Measurements from ENCODE around the gene THSD7A. TPM values are rescaled to one million over a fixed set of nuclear protein-coding genes. Genes with fewer than 3 reads are reported as not detected.

Gene THSD7A
- total and polyA plus RNA-seq, 5 experiments from 2014 or later = not detected

- Mint-ChIP-seq H3K27me3 (no peaks in the 10 kb centered on the region), H3K4me1 (no peaks in the 10 kb centered on the region), H3K27ac (no peak overlapping the region), H3K36me3 (no peaks in the 10 kb centered on the region), H3K4me3 (no peak overlapping the region), H3K9me3 (peaks cover 0 to 5% (median 0%) of the 10 kb centered on the region in 9 donors)
- POLR2A ChIA-PET = no interaction called here
- DNase-seq (no peak), ATAC-seq (no peak)
These were observed 206.3 kb downstream of the THSD7A start for GRCh38 chr7:11625669-11626068.

- DNase-seq (no peak), ATAC-seq (no peak)
- no peak overlapping the region for H3K27ac Mint-ChIP-seq
- no peaks in the 10 kb centered on the region for H3K36me3 Mint-ChIP-seq
- H3K4me3 Mint-ChIP-seq = no peak overlapping the region
- POLR2A ChIA-PET = no interaction called here
- no peaks in the 10 kb centered on the region for H3K4me1 Mint-ChIP-seq
- peaks cover 0 to 5% (median 0%) of the 10 kb centered on the region in 9 donors for H3K9me3 Mint-ChIP-seq
- no peaks in the 10 kb centered on the region for H3K27me3 Mint-ChIP-seq
These were observed 208.8 kb downstream of the THSD7A start for GRCh38 chr7:11623093-11623678.

GRCh38 chr7:11620406-11621253 lies 211.4 kb downstream of the THSD7A start:
- Mint-ChIP-seq H3K4me1 (no peaks in the 10 kb centered on the region), H3K27ac (no peak overlapping the region), H3K9me3 (peaks cover 0 to 5% (median 0%) of the 10 kb centered on the region in 9 donors), H3K4me3 (no peak overlapping the region), H3K27me3 (no peaks in the 10 kb centered on the region), H3K36me3 (no peaks in the 10 kb centered on the region)
- no peak for ATAC-seq
- no peak for DNase-seq
- POLR2A ChIA-PET = no interaction called here

GRCh38 chr7:11616466-11616865 lies 215.5 kb downstream of the THSD7A start:
- POLR2A ChIA-PET = no interaction called here

GRCh38 chr7:11615174-11615573 lies 216.8 kb downstream of the THSD7A start:
- H3K4me1 Mint-ChIP-seq = no peaks in the 10 kb centered on the region
- no peaks in the 10 kb centered on the region for H3K27me3 Mint-ChIP-seq
- H3K27ac Mint-ChIP-seq = no peak overlapping the region
- DNase-seq (no peak), ATAC-seq (no peak)
- peaks cover 0 to 4% (median 0%) of the 10 kb centered on the region in 9 donors for H3K9me3 Mint-ChIP-seq
- POLR2A ChIA-PET = no interaction called here
- H3K36me3 Mint-ChIP-seq = no peaks in the 10 kb centered on the region
- no peak overlapping the region for H3K4me3 Mint-ChIP-seq

More at GRCh38 chr7:11616466-11616865, 215.5 kb downstream of the THSD7A start:
- Mint-ChIP-seq H3K9me3 (peaks cover 0 to 4% (median 0%) of the 10 kb centered on the region in 9 donors), H3K4me3 (no peak overlapping the region), H3K36me3 (no peaks in the 10 kb centered on the region), H3K4me1 (no peaks in the 10 kb centered on the region), H3K27ac (no peak overlapping the region), H3K27me3 (no peaks in the 10 kb centered on the region)
- ATAC-seq (no peak), DNase-seq (no peak)

- Mint-ChIP-seq H3K9me3 (peaks cover 0 to 10% (median 0%) of the 10 kb centered on the region in 9 donors), H3K36me3 (no peaks in the 10 kb centered on the region), H3K27ac (no peak overlapping the region), H3K27me3 (peaks cover 0 to 3% (median 0%) of the 10 kb centered on the region in 5 donors), H3K4me3 (no peak overlapping the region), H3K4me1 (no peaks in the 10 kb centered on the region)
- POLR2A ChIA-PET = no interaction called here
- no peak for DNase-seq
- no peak for ATAC-seq
These were observed 218.6 kb downstream of the THSD7A start for GRCh38 chr7:11613292-11613930.

GRCh38 chr7:11612737-11613136 lies 219.3 kb downstream of the THSD7A start:
- no peak for DNase-seq
- no peaks in the 10 kb centered on the region for H3K36me3 Mint-ChIP-seq
- H3K4me3 Mint-ChIP-seq = no peak overlapping the region
- peaks cover 0 to 3% (median 0%) of the 10 kb centered on the region in 5 donors for H3K27me3 Mint-ChIP-seq
- no peak overlapping the region for H3K27ac Mint-ChIP-seq
- POLR2A ChIA-PET = no interaction called here
- no peaks in the 10 kb centered on the region for H3K4me1 Mint-ChIP-seq
- no peak for ATAC-seq
- peaks cover 0 to 10% (median 0%) of the 10 kb centered on the region in 9 donors for H3K9me3 Mint-ChIP-seq

DNA sequence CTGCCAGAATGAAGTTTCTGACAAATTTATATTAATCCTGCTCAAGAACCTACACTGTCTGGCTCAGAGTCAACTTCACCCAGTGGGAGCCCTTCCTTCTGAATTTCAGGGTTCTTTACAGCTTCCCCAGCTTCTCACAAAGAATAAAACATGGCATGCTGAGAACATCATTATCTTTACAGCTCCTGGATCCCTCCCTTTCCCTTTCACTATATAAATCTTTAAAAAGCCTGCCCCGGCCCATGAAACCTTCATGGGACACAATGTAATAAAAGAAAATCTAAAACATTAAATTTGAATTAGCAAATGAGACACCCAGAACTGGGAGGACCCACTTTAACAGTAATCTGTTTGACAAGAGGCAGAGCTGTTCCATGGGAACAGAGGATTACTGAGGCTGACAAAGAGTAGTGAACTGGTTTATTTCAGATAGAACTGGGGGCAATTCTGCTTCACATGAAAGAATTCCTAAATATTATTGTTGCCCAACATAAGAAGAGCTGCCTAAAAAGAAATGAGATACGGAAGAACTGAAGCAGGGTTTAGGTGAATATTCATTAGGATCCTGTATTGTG lies 222.8 kb downstream of the THSD7A start:
- no peak for DNase-seq
- Mint-ChIP-seq H3K36me3 (no peaks in the 10 kb centered on the region), H3K9me3 (peaks cover 0 to 10% (median 0%) of the 10 kb centered on the region in 9 donors), H3K27me3 (peaks cover 0 to 3% (median 0%) of the 10 kb centered on the region in 5 donors), H3K4me3 (no peak overlapping the region), H3K4me1 (no peaks in the 10 kb centered on the region), H3K27ac (no peak overlapping the region)
- ATAC-seq = no peak
- POLR2A ChIA-PET = no interaction called here

- ATAC-seq (no peak), DNase-seq (no peak)
- peaks cover 0 to 3% (median 0%) of the 10 kb centered on the region in 5 donors for H3K27me3 Mint-ChIP-seq
- H3K4me1 Mint-ChIP-seq = no peaks in the 10 kb centered on the region
- no peak overlapping the region for H3K27ac Mint-ChIP-seq
- H3K9me3 Mint-ChIP-seq = peaks cover 0 to 10% (median 0%) of the 10 kb centered on the region in 9 donors
- no peaks in the 10 kb centered on the region for H3K36me3 Mint-ChIP-seq
- H3K4me3 Mint-ChIP-seq = no peak overlapping the region
- POLR2A ChIA-PET = no interaction called here
These were observed 224.3 kb downstream of the THSD7A start for GRCh38 chr7:11607686-11608085.

DNA sequence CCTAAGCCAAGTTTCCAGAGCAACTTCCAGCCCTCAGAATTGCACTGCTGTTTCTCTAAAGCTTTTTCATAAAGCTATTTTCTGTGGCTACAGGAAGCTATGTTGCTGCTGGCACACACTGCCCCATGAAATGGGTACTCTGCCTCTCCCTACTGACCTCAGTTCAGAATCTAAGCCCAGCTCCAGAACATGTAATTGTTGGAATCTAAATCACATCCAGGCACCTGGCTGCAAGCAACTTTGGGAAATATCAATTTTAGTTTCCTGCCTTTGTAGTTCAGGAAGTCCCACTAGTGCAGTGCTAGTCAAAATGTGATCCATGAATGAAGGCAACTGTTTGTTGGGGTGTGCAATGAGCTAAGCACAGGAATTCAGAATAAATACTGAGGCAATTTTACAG lies 226.2 kb downstream of the THSD7A start:
- H3K4me3 Mint-ChIP-seq = no peak overlapping the region
- H3K27me3 Mint-ChIP-seq = peaks cover 0 to 3% (median 0%) of the 10 kb centered on the region in 5 donors
- ATAC-seq (no peak), DNase-seq (no peak)
- no peaks in the 10 kb centered on the region for H3K4me1 Mint-ChIP-seq
- POLR2A ChIA-PET = no interaction called here
- H3K9me3 Mint-ChIP-seq = peaks cover 0 to 10% (median 3%) of the 10 kb centered on the region in 9 donors
- no peaks in the 10 kb centered on the region for H3K36me3 Mint-ChIP-seq
- H3K27ac Mint-ChIP-seq = no peak overlapping the region

- peaks cover 0 to 10% (median 3%) of the 10 kb centered on the region in 9 donors for H3K9me3 Mint-ChIP-seq
- no peak overlapping the region for H3K4me3 Mint-ChIP-seq
- DNase-seq (no peak), ATAC-seq (no peak)
- H3K27me3 Mint-ChIP-seq = peaks cover 0 to 3% (median 0%) of the 10 kb centered on the region in 5 donors
- H3K4me1 Mint-ChIP-seq = no peaks in the 10 kb centered on the region
- POLR2A ChIA-PET = no interaction called here
- no peaks in the 10 kb centered on the region for H3K36me3 Mint-ChIP-seq
- no peak overlapping the region for H3K27ac Mint-ChIP-seq
These were observed 227.5 kb downstream of the THSD7A start for GRCh38 chr7:11604505-11604904.

- H3K27me3 Mint-ChIP-seq = no peaks in the 10 kb centered on the region
- H3K36me3 Mint-ChIP-seq = no peaks in the 10 kb centered on the region
- H3K9me3 Mint-ChIP-seq = peaks cover 0 to 10% (median 3%) of the 10 kb centered on the region in 9 donors
- H3K4me1 Mint-ChIP-seq = no peaks in the 10 kb centered on the region
- H3K4me3 Mint-ChIP-seq = no peak overlapping the region
- ATAC-seq = no peak
- POLR2A ChIA-PET = no interaction called here
- H3K27ac Mint-ChIP-seq = no peak overlapping the region
- no peak for DNase-seq
These were observed 230.2 kb downstream of the THSD7A start for GRCh38 chr7:11601761-11602160.

GRCh38 chr7:11593322-11593721 lies 238.7 kb downstream of the THSD7A start:
- Mint-ChIP-seq H3K4me3 (no peak overlapping the region), H3K27me3 (no peaks in the 10 kb centered on the region), H3K9me3 (peaks cover 0 to 4% (median 0%) of the 10 kb centered on the region in 9 donors), H3K27ac (no peak overlapping the region), H3K36me3 (no peaks in the 10 kb centered on the region), H3K4me1 (no peaks in the 10 kb centered on the region)
- no peak for DNase-seq
- POLR2A ChIA-PET = no interaction called here
- ATAC-seq = no peak
